Measurements from ENCODE around the gene TEX11. TPM values are rescaled to one million over a fixed set of nuclear protein-coding genes. Genes with fewer than 3 reads are reported as not detected.

TEX11 gene
- total RNA-seq (2022; extraction: Qiagen RNA extraction): not detected in 5 replicates

GRCh38 chrX:70908541-70908940 lies at the start of gene TEX11:
TSS of gene TEX11 (minus strand) at chrX:70908711. CDS start at chrX:70907789, 922 bp downstream.

Other genes with a start within 250 kb of the TEX11 start
- gene SLC7A3, start 22.4 kb upstream of the TEX11 start, total RNA-seq (2022; extraction: Qiagen RNA extraction): 0.04 to 0.09 TPM in 2 of 5 replicates, not detected in the others
- 72.3 to 83.0 TPM (median 76.9 TPM) in 5 replicates for gene SNX12, start 159.6 kb upstream of the TEX11 start, total RNA-seq (2022; extraction: Qiagen RNA extraction)
- gene FOXO4, start 187.1 kb upstream of the TEX11 start, total RNA-seq (2022; extraction: Qiagen RNA extraction): 1.1 to 1.7 TPM (median 1.4 TPM) in 5 replicates
- gene CXorf65, start 198.0 kb upstream of the TEX11 start, total RNA-seq (2022; extraction: Qiagen RNA extraction): not detected in 5 replicates
- 0.06 to 0.25 TPM (median 0.16 TPM) in 5 replicates for gene IL2RG, start 202.9 kb upstream of the TEX11 start, total RNA-seq (2022; extraction: Qiagen RNA extraction)
- gene MED12, start 209.9 kb upstream of the TEX11 start, total RNA-seq (2022; extraction: Qiagen RNA extraction): 7.5 to 13.5 TPM (median 12.5 TPM) in 5 replicates
- 0.70 to 1.5 TPM (median 1.0 TPM) in 5 replicates for gene NLGN3, start 236.1 kb upstream of the TEX11 start, total RNA-seq (2022; extraction: Qiagen RNA extraction)